Measurements from ENCODE around the gene ASB7.

- no peak for TF ChIP-seq FOXP1 (CRISPR knock-in tag; IDR thresholded peaks at IDR 0.05; ENCODE audit: borderline replicate concordance)
- TF ChIP-seq CTCF (IDR thresholded peaks at IDR 0.05) = no peak
- TF ChIP-seq ZNF232 (CRISPR knock-in tag; IDR thresholded peaks at IDR 0.05) = no peak
- TF ChIP-seq NFYB (CRISPR knock-in tag; conservative IDR thresholded peaks at IDR 0.05; ENCODE audit: low read depth) = no peak
- TF ChIP-seq GRHL2 (CRISPR knock-in tag; IDR thresholded peaks at IDR 0.05; ENCODE audit: insufficient replicate concordance, severe bottlenecking) = no peak
Observed at GRCh38 chr15:100667405-100668347, 65.3 kb downstream of the ASB7 start.

Data from WTC11 (cell line).